Stomach (tissue), 9 donors: ENCODE measurements around the gene CNTN1. TPM values are rescaled to one million over a fixed set of nuclear protein-coding genes. Genes with fewer than 3 reads are reported as not detected.

Source experiments
- DNase-seq, 2 donors: peaks; one replicate each; pipeline versions ENCODE4 v3.0.0 to v3.0.0-alpha.2; 2013 to 2019
- H3K27ac ChIP-seq, 5 donors: fragments of 200-600 bp in 4 of 5; sonication (generic) in 4 of 5; one replicate each; pipeline ENCODE4 v1.5.1; 2013 to 2019; ENCODE audit warnings: mild to moderate bottlenecking in 1 of 5, moderate library complexity in 1 of 5
- H3K27me3 ChIP-seq, 3 donors: fragments of 200-600 bp; sonication (generic); one replicate each; pipeline ENCODE4 v1.5.1; 2017 to 2019; ENCODE audit warnings: mixed run types in 1 of 3
- H3K36me3 ChIP-seq, 4 donors: fragments of 200-600 bp; sonication (generic); 1 replicate in 3 of 4; 2 replicates in 1 of 4; pipeline ENCODE4 v1.5.1; 2016 to 2019
- H3K4me1 ChIP-seq, 4 donors: fragments of 200-600 bp; sonication (generic); one replicate each; pipeline ENCODE4 v1.5.1; 2016 to 2019
- H3K4me3 ChIP-seq, 4 donors: fragments of 200-600 bp; sonication (generic) in 3 of 4; one replicate each; pipeline ENCODE4 v1.5.1; 2016 to 2019; ENCODE audit warnings: mild to moderate bottlenecking in 1 of 4
- H3K9me3 ChIP-seq, 4 donors: fragments of 200-600 bp; sonication (generic); one replicate each; pipeline ENCODE4 v1.5.1; 2016 to 2019
- EP300 ChIP-seq: sonication (generic); formaldehyde crosslinking; IDR thresholded peaks from one replicate; pipeline ENCODE4 v1.6.1; 2017; ENCODE audit warnings: antibody characterized with exemption
- POLR2A ChIP-seq, 4 donors: fragments of 450-650 bp; IDR thresholded peaks; one replicate each; pipeline ENCODE4 v1.6.1; 2016; ENCODE audit warnings: antibody characterized with exemption in 4 of 4, control low read depth in 2 of 4, mild to moderate bottlenecking in 1 of 4, moderate library complexity in 1 of 4
- POLR2AphosphoS5 ChIP-seq, 3 donors: sonication (generic); formaldehyde crosslinking; IDR thresholded peaks; one replicate each; pipeline ENCODE4 v1.6.1; 2016; ENCODE audit warnings: antibody characterized with exemption in 3 of 3
- WGBS, 5 donors: extraction: QIAGEN DNeasy Blood & Tissue Kit in 3 of 5; methylation state at CpG; one replicate each; pipeline versions ENCODE4 v1.1.5 to v1.1.7; 2013 to 2018; 5-methylcytosine and 5-hydroxymethylcytosine counted together
- intact Hi-C: fragments of 100-400 bp; cut with DNase I; formaldehyde crosslinking; loops from one replicate; pipeline ENCODE4 v1.15.1; 2023; ENCODE audit warnings: low total_unique reads
- polyA plus RNA-seq, 3 donors: library from polyadenylated mRNA; stranded (reverse); fragments of 200-250 nt; gene quantifications; one replicate each; pipeline ENCODE4 v1.2.3, GENCODE V29; 2013
- total RNA-seq, 5 donors: library from RNA; depleted of rRNA; stranded (reverse); fragments of >200 nt; gene quantifications; one replicate each; pipeline versions ENCODE4 v1.1.0 to v1.2.3, GENCODE V29; 2014 to 2016
- TF ChIP-seq, protein P1 (sequence below), 7 experiments: fragments of 450-650 bp in 4 of 7; fragments of 200-600 bp in 3 of 7; sonication (generic) in 3 of 7; IDR thresholded peaks; one replicate each; pipeline ENCODE4 v1.5.1; 2016 to 2019; ENCODE audit warnings: antibody characterized with exemption in 7 of 7, control low read depth in 2 of 7, mild to moderate bottlenecking in 1 of 7
- donor health status: healthy with polysubstance abuse.
- donor health status: Bipolar disorder and iron deficiency.
- donor health status: healthy.

The CNTN1 gene
- total and polyA plus RNA-seq, 8 donors: 0.68 to 68.3 (median 7.1) TPM

DNA sequence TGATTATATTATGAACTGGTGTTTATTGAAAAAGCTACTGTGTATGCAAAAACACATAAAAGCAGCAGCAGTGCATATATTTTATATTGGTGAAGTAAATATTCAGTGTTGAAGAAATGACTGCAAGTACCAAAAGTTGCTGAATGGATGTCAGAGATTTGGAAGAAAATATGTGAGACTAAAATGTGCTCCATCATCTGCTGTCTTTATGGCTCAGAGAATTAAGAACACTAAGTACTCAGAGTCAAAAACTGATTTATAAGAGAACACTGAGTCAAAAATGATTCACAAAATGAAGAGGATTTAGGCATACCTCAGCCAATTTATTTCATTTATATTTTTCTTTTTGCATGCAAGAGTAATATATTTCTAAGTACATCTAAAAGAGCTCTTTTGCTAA lies 409.6 kb downstream of the CNTN1 start:
- no peaks in the 10 kb centered on the region for H3K27me3 ChIP-seq
- no peak overlapping the region for H3K4me3 ChIP-seq
- peaks cover 0 to 13% (median 0%) of the 10 kb centered on the region in 4 donors for H3K4me1 ChIP-seq
- no peaks in the 10 kb centered on the region for H3K9me3 ChIP-seq
- TF ChIP-seq POLR2AphosphoS5 (IDR thresholded peaks at IDR 0.05) (no peak), POLR2A (IDR thresholded peaks at IDR 0.05) (no peak), EP300 (no peak)
- TF ChIP-seq, protein P1, sequence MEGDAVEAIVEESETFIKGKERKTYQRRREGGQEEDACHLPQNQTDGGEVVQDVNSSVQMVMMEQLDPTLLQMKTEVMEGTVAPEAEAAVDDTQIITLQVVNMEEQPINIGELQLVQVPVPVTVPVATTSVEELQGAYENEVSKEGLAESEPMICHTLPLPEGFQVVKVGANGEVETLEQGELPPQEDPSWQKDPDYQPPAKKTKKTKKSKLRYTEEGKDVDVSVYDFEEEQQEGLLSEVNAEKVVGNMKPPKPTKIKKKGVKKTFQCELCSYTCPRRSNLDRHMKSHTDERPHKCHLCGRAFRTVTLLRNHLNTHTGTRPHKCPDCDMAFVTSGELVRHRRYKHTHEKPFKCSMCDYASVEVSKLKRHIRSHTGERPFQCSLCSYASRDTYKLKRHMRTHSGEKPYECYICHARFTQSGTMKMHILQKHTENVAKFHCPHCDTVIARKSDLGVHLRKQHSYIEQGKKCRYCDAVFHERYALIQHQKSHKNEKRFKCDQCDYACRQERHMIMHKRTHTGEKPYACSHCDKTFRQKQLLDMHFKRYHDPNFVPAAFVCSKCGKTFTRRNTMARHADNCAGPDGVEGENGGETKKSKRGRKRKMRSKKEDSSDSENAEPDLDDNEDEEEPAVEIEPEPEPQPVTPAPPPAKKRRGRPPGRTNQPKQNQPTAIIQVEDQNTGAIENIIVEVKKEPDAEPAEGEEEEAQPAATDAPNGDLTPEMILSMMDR (IDR thresholded peaks at IDR 0.05): no peak
- intact Hi-C loops: no loop called here
- DNase-seq: no peak
- H3K27ac ChIP-seq: no peak overlapping the region
- H3K36me3 ChIP-seq: no peaks in the 10 kb centered on the region

- Histone ChIP-seq H3K27me3 (no peaks in the 10 kb centered on the region), H3K4me3 (no peak overlapping the region), H3K4me1 (peaks cover 0 to 21% (median 2%) of the 10 kb centered on the region in 4 donors), H3K36me3 (no peaks in the 10 kb centered on the region), H3K27ac (no peak overlapping the region), H3K9me3 (no peaks in the 10 kb centered on the region)
- TF ChIP-seq EP300: no peak
- TF ChIP-seq POLR2AphosphoS5 (IDR thresholded peaks at IDR 0.05): peak in 1 of 3 donors; percentile 20
- WGBS, 5 donors: 41 to 69% (median 57%) methylated on average over 4 of the region's 4 CpGs
- DNase-seq: no peak
- intact Hi-C loops: no loop called here
Observed at GRCh38 chr12:41103614-41104013, 411.4 kb downstream of the CNTN1 start.

- no peaks in the 10 kb centered on the region for H3K36me3 ChIP-seq
- peaks cover 0 to 29% (median 4%) of the 10 kb centered on the region in 4 donors for H3K4me1 ChIP-seq
- no peaks in the 10 kb centered on the region for H3K27me3 ChIP-seq
- DNase-seq: no peak
- 80 to 94% (median 88%) methylated on average over 3 of the region's 3 CpGs for WGBS, 5 donors
- TF ChIP-seq POLR2AphosphoS5 (IDR thresholded peaks at IDR 0.05) (no peak), POLR2A (IDR thresholded peaks at IDR 0.05) (no peak), EP300 (no peak)
- TF ChIP-seq, protein P1 (IDR thresholded peaks at IDR 0.05): no peak
- no peak overlapping the region for H3K27ac ChIP-seq
- H3K9me3 ChIP-seq: no peaks in the 10 kb centered on the region
- intact Hi-C loops: no loop called here
- no peak overlapping the region for H3K4me3 ChIP-seq
Observed at GRCh38 chr12:41106315-41106714, 414.1 kb downstream of the CNTN1 start.

GRCh38 chr12:41108032-41108431 lies 415.8 kb downstream of the CNTN1 start:
- H3K27ac ChIP-seq: no peak overlapping the region
- no peak overlapping the region for H3K4me3 ChIP-seq
- no peaks in the 10 kb centered on the region for H3K27me3 ChIP-seq
- TF ChIP-seq POLR2AphosphoS5 (IDR thresholded peaks at IDR 0.05) (no peak), EP300 (no peak), POLR2A (IDR thresholded peaks at IDR 0.05) (no peak)
- TF ChIP-seq, protein P1 (IDR thresholded peaks at IDR 0.05): no peak
- peaks cover 0 to 20% (median 4%) of the 10 kb centered on the region in 4 donors for H3K4me1 ChIP-seq
- H3K9me3 ChIP-seq: no peaks in the 10 kb centered on the region
- intact Hi-C loops: no loop called here
- 35 to 43% (median 38%) methylated on average over 4 of the region's 4 CpGs for WGBS, 5 donors
- DNase-seq: peak in 1 of 2 donors; percentile 77
- H3K36me3 ChIP-seq: no peaks in the 10 kb centered on the region

DNA sequence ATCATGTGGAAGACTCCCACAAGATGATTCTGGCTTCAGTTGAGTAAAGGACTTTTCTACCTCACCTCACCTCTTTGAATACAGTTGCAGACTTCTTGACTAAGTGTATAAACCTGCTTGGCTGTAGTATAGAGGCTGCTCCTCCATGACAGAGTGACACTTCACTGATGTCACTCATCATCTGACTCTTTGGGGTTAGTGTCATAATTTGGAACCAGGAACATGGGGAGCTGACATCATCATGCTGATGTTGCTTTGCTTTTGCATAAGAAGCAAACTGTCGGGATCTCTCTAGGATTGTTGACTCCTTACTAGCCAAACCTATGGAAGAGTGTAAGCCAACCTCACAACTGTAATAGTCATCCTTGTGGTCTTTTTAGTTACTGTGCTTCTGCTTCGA lies 420.7 kb downstream of the CNTN1 start:
- intact Hi-C loops: no loop called here
- Histone ChIP-seq H3K4me1 (peaks cover 0 to 15% (median 4%) of the 10 kb centered on the region in 4 donors), H3K9me3 (no peaks in the 10 kb centered on the region), H3K27ac (no peak overlapping the region), H3K36me3 (no peaks in the 10 kb centered on the region), H3K27me3 (no peaks in the 10 kb centered on the region), H3K4me3 (no peak overlapping the region)
- no peak for TF ChIP-seq EP300
- TF ChIP-seq POLR2A (IDR thresholded peaks at IDR 0.05): no peak
- TF ChIP-seq, protein P1 (IDR thresholded peaks at IDR 0.05): no peak
- no peak for TF ChIP-seq POLR2AphosphoS5 (IDR thresholded peaks at IDR 0.05)
- WGBS, 5 donors: 75 to 85% (median 82%) methylated on average over 2 of the region's 2 CpGs
- DNase-seq: no peak
